PC-3 (cell line): ENCODE measurements around the gene ISLR2.

Experiments
- EZH2phosphoT487 ChIP-seq: fragments of 300-600 bp; sonication (generic); IDR thresholded peaks from 2 replicates; pipeline ENCODE4 v1.6.1; 2018; ENCODE audit warnings: mild to moderate bottlenecking, antibody characterized with exemption, low read length, borderline replicate concordance
- TF ChIP-seq, protein P1 (sequence below): fragments of 300-600 bp; sonication (generic); conservative IDR thresholded peaks from 2 replicates; pipeline ENCODE4 v1.5.1; 2017; ENCODE audit warnings: antibody characterized with exemption, low read depth, mild to moderate bottlenecking, low read length

GRCh38 chr15:74129586-74130154 is 716 bp upstream of the ISLR2 start:
- TF ChIP-seq, protein P1, sequence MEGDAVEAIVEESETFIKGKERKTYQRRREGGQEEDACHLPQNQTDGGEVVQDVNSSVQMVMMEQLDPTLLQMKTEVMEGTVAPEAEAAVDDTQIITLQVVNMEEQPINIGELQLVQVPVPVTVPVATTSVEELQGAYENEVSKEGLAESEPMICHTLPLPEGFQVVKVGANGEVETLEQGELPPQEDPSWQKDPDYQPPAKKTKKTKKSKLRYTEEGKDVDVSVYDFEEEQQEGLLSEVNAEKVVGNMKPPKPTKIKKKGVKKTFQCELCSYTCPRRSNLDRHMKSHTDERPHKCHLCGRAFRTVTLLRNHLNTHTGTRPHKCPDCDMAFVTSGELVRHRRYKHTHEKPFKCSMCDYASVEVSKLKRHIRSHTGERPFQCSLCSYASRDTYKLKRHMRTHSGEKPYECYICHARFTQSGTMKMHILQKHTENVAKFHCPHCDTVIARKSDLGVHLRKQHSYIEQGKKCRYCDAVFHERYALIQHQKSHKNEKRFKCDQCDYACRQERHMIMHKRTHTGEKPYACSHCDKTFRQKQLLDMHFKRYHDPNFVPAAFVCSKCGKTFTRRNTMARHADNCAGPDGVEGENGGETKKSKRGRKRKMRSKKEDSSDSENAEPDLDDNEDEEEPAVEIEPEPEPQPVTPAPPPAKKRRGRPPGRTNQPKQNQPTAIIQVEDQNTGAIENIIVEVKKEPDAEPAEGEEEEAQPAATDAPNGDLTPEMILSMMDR = no peak
- no peak for TF ChIP-seq EZH2phosphoT487
